Liver (tissue), 9 donors: ENCODE data around the gene SLC16A8. TPM values are rescaled to one million over a fixed set of nuclear protein-coding genes. Genes with fewer than 3 reads are reported as not detected.

Experiments
- DNase-seq: peaks from one replicate; pipeline ENCODE4 v3.0.0-alpha.2; 2017; ENCODE audit warnings: low spot score
- H3K27ac ChIP-seq, 2 donors: one replicate each; pipeline ENCODE4 v1.7.0; 2013; ENCODE audit warnings: inconsistent platforms in 2 of 2, low read length in 2 of 2, control low read depth in 1 of 2, low read depth in 1 of 2, mild to moderate bottlenecking in 1 of 2
- H3K27me3 ChIP-seq, 4 donors: one replicate each; pipeline versions ENCODE4 v1.6.1 to v1.7.0; 2013; ENCODE audit warnings: low read length in 3 of 4, inconsistent platforms in 1 of 4, mild to moderate bottlenecking in 1 of 4, moderate library complexity in 1 of 4; ENCODE audit not compliant: control insufficient read depth in 4 of 4, insufficient read depth in 4 of 4
- H3K36me3 ChIP-seq, 4 donors: one replicate each; pipeline versions ENCODE4 v1.6.1 to v1.7.0; 2013; ENCODE audit warnings: low read length in 3 of 4, mild to moderate bottlenecking in 3 of 4, low read depth in 1 of 4, moderate library complexity in 1 of 4; ENCODE audit not compliant: control insufficient read depth in 4 of 4, insufficient read depth in 3 of 4
- H3K4me1 ChIP-seq, 4 donors: one replicate each; pipeline versions ENCODE4 v1.6.1 to v1.7.0; 2013; ENCODE audit warnings: low read length in 3 of 4, mild to moderate bottlenecking in 3 of 4, moderate library complexity in 1 of 4; ENCODE audit not compliant: control insufficient read depth in 4 of 4, insufficient read depth in 4 of 4
- H3K4me3 ChIP-seq, 3 donors: one replicate each; pipeline versions ENCODE4 v1.6.1 to v1.7.0; 2013; ENCODE audit warnings: low read length in 3 of 3, control low read depth in 1 of 3, low read depth in 1 of 3, mild to moderate bottlenecking in 1 of 3
- H3K9ac ChIP-seq, 2 donors: one replicate each; pipeline ENCODE4 v1.7.0; 2013; ENCODE audit warnings: low read length in 2 of 2, mild to moderate bottlenecking in 2 of 2, moderate library complexity in 2 of 2, control low read depth in 1 of 2, low read depth in 1 of 2
- H3K9me3 ChIP-seq, 4 donors: one replicate each; pipeline versions ENCODE4 v1.6.1 to v1.7.0; 2013; ENCODE audit warnings: low read length in 3 of 4; ENCODE audit not compliant: control insufficient read depth in 4 of 4
- EGR1 ChIP-seq, 2 donors: IDR thresholded peaks; 2 replicates each; pipeline ENCODE4 v1.6.1; 2016 to 2018; ENCODE audit warnings: antibody characterized with exemption in 2 of 2, low read depth in 2 of 2
- FOXA2 ChIP-seq: IDR thresholded peaks from 2 replicates; pipeline ENCODE4 v1.6.1; 2016; ENCODE audit warnings: antibody characterized with exemption
- GABPA ChIP-seq, 2 donors: IDR thresholded peaks in 1 of 2; conservative IDR thresholded peaks in 1 of 2; 2 replicates each; pipeline ENCODE4 v1.6.1; 2016; ENCODE audit warnings: antibody characterized with exemption in 2 of 2, mild to moderate bottlenecking in 1 of 2, moderate library complexity in 1 of 2
- HNF4A ChIP-seq, 2 donors: conservative IDR thresholded peaks; 2 replicates each; pipeline ENCODE4 v1.6.1; 2016; ENCODE audit warnings: antibody characterized with exemption in 2 of 2, mild to moderate bottlenecking in 2 of 2
- HNF4G ChIP-seq: IDR thresholded peaks from 2 replicates; pipeline ENCODE4 v1.6.1; 2016; ENCODE audit warnings: antibody characterized with exemption
- JUND ChIP-seq, 2 donors: IDR thresholded peaks; 2 replicates each; pipeline ENCODE4 v1.6.1; 2016; ENCODE audit warnings: antibody characterized with exemption in 2 of 2
- NR2F2 ChIP-seq: IDR thresholded peaks from 2 replicates; pipeline ENCODE4 v1.6.1; 2016; ENCODE audit warnings: antibody characterized with exemption
- RAD21 ChIP-seq, 2 donors: IDR thresholded peaks; 2 replicates each; pipeline ENCODE4 v1.6.1; 2016; ENCODE audit warnings: antibody characterized with exemption in 2 of 2, mild to moderate bottlenecking in 2 of 2
- REST ChIP-seq: IDR thresholded peaks from 2 replicates; pipeline ENCODE4 v1.6.1; 2016; ENCODE audit warnings: antibody characterized with exemption, mild to moderate bottlenecking
- RXRA ChIP-seq, 2 donors: IDR thresholded peaks; 2 replicates each; pipeline ENCODE4 v1.6.1; 2017 to 2018; ENCODE audit warnings: antibody characterized with exemption in 2 of 2, mild to moderate bottlenecking in 1 of 2
- SP1 ChIP-seq: IDR thresholded peaks from 2 replicates; pipeline ENCODE4 v1.6.1; 2018; ENCODE audit warnings: antibody characterized with exemption, mild to moderate bottlenecking
- TAF1 ChIP-seq: conservative IDR thresholded peaks from 2 replicates; pipeline ENCODE4 v1.6.1; 2016; ENCODE audit warnings: antibody characterized with exemption, mild to moderate bottlenecking
- YY1 ChIP-seq: IDR thresholded peaks from 2 replicates; pipeline ENCODE4 v1.6.1; 2016; ENCODE audit warnings: antibody characterized with exemption, mild to moderate bottlenecking
- WGBS: extraction: QIAGEN DNeasy Blood & Tissue Kit; methylation state at CpG from one replicate; pipeline ENCODE4 v1.1.7; 2013; 5-methylcytosine and 5-hydroxymethylcytosine counted together
- polyA plus RNA-seq, 2 donors: library from polyadenylated mRNA; stranded (reverse) in 1 of 2; unstranded in 1 of 2; fragments of 200-250 nt in 1 of 2; fragments of >200 nt in 1 of 2; fragmentation: Nextera tagmentation in 1 of 2; extraction: Ambion mirVana in 1 of 2; gene quantifications; one replicate each; pipeline versions ENCODE4 v1.2.1 to v1.2.3, GENCODE V29; 2013 to 2015
- total RNA-seq, 2 donors: library from RNA; depleted of rRNA; stranded (reverse); fragments of >200 nt; gene quantifications; one replicate each; pipeline ENCODE4 v1.2.3, GENCODE V29; 2014
- TF ChIP-seq, protein P1 (sequence below): fragments of 150-350 bp; IDR thresholded peaks from 2 replicates; pipeline ENCODE4 v1.5.1; 2017; ENCODE audit warnings: improper control_type of control experiment, low read depth, low read length; ENCODE audit not compliant: missing input control
- TF ChIP-seq, protein P2 (sequence below): IDR thresholded peaks from 2 replicates; pipeline ENCODE4 v1.6.1; 2016; ENCODE audit warnings: antibody characterized with exemption
- donor health status: healthy.
- donor health status: healthy.
- donor health status: healthy.
- donor health status: healthy.
- donor health status: healthy.

SLC16A8 gene
- total and polyA plus RNA-seq, 4 donors: 0.10 TPM; not detected in 3

GRCh38 chr22:38056969-38057891 is 26.8 kb downstream of the SLC16A8 start, which contains the start of gene PICK1:
Gene PICK1, plus strand, starts transcription at chr22:38057404. Its CDS starts 406 bp downstream, at chr22:38057810.
- Histone ChIP-seq H3K9me3 (no peaks in the 10 kb centered on the region), H3K36me3 (peaks cover 0 to 20% (median 11%) of the 10 kb centered on the region in 4 donors)
- 2% methylated on average over 47 of the region's 47 CpGs for WGBS

More at GRCh38 chr22:38056969-38057891, 26.8 kb downstream of the SLC16A8 start, which contains the start of gene PICK1:
- peak; percentile 70 for DNase-seq
- peak in 1 of 2 donors; percentile 55 for TF ChIP-seq EGR1 (IDR thresholded peaks at IDR 0.05; ENCODE audit: low read depth in 2 of 2)
- TF ChIP-seq FOXA2: no peak
- peak in 1 of 2 donors; percentile 46 for TF ChIP-seq HNF4A (conservative IDR thresholded peaks at IDR 0.05)
- peak; percentile 99 for TF ChIP-seq YY1
- peak; percentile 20 for TF ChIP-seq TAF1
- TF ChIP-seq NR2F2: peak; percentile 64
- no peak for TF ChIP-seq JUND (IDR thresholded peaks at IDR 0.05)
- TF ChIP-seq HNF4G: peak; percentile 40
- peak; percentile 90 to 95 for TF ChIP-seq GABPA (IDR thresholded peaks at IDR 0.05 in 1 of 2, conservative IDR thresholded peaks at IDR 0.05 in 1 of 2)
- TF ChIP-seq REST: no peak
- TF ChIP-seq RXRA (IDR thresholded peaks at IDR 0.05): peak in 1 of 2 donors; percentile 59
- TF ChIP-seq, protein P1, sequence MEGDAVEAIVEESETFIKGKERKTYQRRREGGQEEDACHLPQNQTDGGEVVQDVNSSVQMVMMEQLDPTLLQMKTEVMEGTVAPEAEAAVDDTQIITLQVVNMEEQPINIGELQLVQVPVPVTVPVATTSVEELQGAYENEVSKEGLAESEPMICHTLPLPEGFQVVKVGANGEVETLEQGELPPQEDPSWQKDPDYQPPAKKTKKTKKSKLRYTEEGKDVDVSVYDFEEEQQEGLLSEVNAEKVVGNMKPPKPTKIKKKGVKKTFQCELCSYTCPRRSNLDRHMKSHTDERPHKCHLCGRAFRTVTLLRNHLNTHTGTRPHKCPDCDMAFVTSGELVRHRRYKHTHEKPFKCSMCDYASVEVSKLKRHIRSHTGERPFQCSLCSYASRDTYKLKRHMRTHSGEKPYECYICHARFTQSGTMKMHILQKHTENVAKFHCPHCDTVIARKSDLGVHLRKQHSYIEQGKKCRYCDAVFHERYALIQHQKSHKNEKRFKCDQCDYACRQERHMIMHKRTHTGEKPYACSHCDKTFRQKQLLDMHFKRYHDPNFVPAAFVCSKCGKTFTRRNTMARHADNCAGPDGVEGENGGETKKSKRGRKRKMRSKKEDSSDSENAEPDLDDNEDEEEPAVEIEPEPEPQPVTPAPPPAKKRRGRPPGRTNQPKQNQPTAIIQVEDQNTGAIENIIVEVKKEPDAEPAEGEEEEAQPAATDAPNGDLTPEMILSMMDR: peak; percentile 3
- TF ChIP-seq, protein P2, sequence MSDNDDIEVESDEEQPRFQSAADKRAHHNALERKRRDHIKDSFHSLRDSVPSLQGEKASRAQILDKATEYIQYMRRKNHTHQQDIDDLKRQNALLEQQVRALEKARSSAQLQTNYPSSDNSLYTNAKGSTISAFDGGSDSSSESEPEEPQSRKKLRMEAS: no peak
- peak in 1 of 2 donors; percentile 36 for TF ChIP-seq RAD21 (IDR thresholded peaks at IDR 0.05)
- peak; percentile 75 for TF ChIP-seq SP1
- Histone ChIP-seq H3K27ac (peak within 1 kb of the TSS; percentile 62 to 82), H3K9ac (peak within 1 kb of the TSS; percentile 61 to 67), H3K27me3 (no peaks in the 10 kb centered on the region), H3K4me3 (peak within 1 kb of the TSS; percentile 61 to 86 (median 70)), H3K4me1 (peaks cover 0 to 13% (median 7%) of the 10 kb centered on the region in 4 donors)
